GM19397 (cell line): ENCODE measurements around the gene RNF213.
"Not testable (repeated sequence)": the region's sequence is repeated elsewhere in the genome, so short reads cannot be mapped to it uniquely, and the experiment has no call there.

Experiments used
- ATAC-seq: cut with Tn5 transposase; IDR thresholded peaks from one replicate; pipeline ENCODE4 v1.9.1; 2021; ENCODE audit warnings: mild to moderate bottlenecking, moderate library complexity; ENCODE audit not compliant: unreplicated experiment

The RNF213 gene

DNA sequence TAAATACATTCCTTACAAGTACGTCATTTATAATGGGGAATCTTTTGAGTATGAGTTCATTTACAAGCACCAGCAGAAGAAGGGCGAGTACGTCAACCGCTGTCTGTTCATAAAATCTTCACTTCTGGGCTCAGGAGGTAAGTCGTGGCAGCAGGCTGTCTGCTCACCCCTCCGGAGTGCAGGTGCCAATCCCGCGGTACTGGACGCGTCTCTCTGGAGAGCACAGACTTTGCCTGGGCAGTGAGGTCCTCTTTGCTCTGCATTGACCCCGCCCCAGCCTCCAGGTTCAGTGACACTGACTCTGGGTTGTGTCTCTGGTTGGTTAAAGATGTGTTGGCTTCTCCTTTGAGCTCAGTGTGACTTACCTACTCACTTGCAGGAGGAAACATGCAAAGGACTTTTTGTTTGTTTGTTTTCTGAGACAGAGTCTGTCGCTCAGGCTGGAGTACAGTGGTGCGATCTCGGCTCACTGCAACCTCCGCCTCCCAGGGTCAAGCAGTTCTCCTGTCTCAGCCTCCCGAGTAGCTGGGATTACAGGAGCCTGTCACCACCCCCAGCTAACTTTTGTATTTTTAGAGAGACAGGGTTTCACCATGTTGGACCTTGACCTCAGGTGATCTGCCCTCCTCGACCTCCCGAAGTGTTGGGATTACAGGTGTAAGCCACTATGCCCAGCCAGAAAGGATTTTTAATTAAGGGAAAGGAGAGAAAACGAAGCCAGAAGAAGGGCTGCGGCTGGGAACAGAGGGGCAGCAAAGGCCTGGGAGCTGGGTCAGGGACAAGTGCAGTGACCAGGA is 31.2 kb downstream of the RNF213 start:
- ATAC-seq = no peak

- ATAC-seq = no peak
These were observed 31.9 kb downstream of the RNF213 start for GRCh38 chr17:80292521-80292971.

DNA sequence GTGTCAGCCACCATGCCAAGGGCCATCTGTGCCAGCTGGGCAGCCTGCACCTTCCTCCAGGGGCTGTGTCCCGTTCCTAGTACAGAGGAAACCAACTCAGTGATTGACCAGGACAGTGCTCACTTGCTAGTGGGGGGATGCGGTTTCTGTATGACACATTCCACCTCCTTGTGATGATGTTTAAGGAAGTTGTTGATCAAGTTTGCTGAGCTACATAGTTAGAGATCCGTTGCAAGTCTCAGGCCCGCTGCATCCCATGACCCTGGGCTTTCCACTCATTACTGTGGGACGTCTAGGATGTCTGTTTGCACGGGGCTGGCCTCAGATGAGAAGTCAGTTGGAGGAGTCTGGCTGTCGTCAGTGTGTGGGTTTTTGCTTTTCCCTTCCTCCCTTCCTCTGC is 33.6 kb downstream of the RNF213 start:
- no peak for ATAC-seq

- ATAC-seq = no peak
These were observed 34.0 kb downstream of the RNF213 start for GRCh38 chr17:80294653-80295052.

- ATAC-seq = no peak
These were observed 34.5 kb downstream of the RNF213 start for GRCh38 chr17:80295146-80295545.

- ATAC-seq = no peak
These were observed 34.9 kb downstream of the RNF213 start for GRCh38 chr17:80295559-80295958.

GRCh38 chr17:80296221-80296620 is 35.6 kb downstream of the RNF213 start:
- no peak for ATAC-seq

DNA sequence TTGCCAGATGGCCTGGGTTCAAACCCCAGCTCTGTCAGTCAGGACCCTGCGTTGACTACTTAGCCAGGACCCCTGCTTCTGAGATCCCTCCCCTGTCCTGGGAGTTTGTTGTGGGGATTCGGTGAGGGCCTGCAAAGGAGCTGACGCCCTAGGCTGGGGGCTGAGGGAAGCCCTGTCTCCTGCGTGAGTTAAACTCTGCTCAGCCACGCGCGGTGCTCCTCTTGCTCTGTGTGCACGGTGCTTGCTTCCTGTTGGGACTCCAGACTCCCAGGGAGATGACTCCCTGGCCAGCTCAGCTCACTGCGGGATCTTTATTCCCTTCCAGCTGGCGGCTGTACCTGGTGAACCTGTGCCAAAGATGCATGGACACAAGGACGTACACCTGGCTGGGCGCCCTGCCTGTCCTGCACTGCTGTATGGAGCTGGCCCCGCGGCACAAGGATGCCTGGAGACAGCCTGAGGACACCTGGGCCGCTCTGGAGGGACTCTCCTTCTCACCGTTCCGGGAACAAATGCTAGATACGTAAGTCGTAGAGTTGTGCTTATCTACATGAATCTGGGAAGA is 37.4 kb downstream of the RNF213 start:
- no peak for ATAC-seq

DNA sequence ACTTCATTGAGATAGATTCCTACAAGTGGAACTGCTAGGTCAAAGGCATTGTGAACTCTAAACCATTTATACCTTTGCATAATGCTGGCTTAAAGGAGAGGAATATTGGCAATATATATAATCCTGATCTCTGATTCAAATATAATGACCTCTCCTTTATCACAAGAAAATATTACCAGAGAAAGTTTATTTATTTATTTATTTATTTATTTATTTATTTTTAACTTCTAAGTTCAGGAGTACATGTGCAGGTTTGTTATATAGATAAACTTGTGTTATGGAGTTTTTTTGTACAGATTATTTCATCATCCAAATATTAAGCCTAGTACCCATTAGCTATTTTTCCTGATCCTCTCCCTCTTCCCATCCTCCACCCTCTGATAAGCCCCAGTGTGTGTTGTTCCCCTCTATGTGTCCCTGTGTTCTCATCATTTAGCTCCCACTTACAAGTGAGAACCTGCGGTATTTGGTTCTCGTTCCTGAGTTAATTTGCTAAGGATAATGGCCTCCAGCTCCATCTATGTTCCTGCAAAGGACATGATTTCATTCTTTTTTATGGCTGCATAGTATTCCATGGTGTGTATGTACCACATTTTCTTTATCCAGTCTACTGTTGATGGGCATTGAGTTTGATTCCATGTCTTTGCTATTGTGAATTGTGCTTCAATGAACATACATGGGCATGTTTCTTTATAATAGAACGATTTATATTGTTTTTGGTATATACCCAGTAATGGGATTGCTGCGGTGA is 38.9 kb downstream of the RNF213 start:
- not testable (repeated sequence) for ATAC-seq

DNA sequence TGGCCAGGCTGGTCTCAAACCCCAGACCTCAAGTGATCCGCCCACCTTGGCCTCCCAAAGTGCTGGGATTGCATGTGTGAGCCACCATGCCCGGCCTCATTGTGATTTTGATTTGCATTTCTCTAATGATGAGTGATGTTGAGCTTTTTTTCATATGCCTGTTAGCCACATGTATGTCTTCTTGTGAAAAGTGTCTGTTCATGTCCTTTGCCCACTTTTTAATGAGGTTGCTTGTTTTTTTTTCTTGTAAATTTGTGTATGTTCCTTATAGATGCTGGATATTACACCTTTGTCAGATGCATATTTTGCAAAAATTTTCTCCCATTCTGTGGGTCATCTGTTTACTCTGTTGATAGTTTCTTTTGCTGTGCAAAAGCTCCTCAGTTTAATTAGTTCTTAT is 40.1 kb downstream of the RNF213 start:
- not testable (repeated sequence) for ATAC-seq

- no peak for ATAC-seq
These were observed 43.2 kb downstream of the RNF213 start for GRCh38 chr17:80303824-80304223.

- no peak for ATAC-seq
These were observed 47.5 kb downstream of the RNF213 start for GRCh38 chr17:80307994-80308691.

- no peak for ATAC-seq
These were observed 48.3 kb downstream of the RNF213 start for GRCh38 chr17:80308692-80309517.

GRCh38 chr17:80311216-80311827 is 50.7 kb downstream of the RNF213 start:
- ATAC-seq = no peak

DNA sequence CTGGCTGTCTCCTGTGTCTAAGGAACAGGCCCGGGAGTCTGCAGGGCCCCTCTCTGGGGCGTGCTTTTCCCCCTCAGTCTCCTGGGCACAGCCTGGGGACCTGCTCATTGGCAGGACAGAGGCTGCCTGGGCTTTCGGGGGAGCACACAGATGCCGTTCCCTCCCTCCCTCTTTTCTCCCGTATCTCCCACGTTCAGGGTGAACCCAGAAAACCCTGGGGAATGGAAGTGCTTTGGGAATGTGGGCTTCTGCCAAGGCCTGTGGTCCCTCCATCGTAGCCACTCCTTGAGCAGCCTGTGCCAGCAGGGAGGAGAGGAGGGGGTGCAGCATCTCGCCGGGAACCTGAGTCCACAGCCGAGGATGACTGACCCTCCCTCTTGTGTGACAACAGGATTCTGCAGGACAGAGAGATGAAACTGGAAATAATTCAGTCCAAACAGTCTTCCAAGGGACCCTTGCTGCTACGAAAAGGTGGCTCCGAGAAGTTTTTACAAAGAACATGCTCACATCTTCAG is 52.0 kb downstream of the RNF213 start:
- no peak for ATAC-seq

DNA sequence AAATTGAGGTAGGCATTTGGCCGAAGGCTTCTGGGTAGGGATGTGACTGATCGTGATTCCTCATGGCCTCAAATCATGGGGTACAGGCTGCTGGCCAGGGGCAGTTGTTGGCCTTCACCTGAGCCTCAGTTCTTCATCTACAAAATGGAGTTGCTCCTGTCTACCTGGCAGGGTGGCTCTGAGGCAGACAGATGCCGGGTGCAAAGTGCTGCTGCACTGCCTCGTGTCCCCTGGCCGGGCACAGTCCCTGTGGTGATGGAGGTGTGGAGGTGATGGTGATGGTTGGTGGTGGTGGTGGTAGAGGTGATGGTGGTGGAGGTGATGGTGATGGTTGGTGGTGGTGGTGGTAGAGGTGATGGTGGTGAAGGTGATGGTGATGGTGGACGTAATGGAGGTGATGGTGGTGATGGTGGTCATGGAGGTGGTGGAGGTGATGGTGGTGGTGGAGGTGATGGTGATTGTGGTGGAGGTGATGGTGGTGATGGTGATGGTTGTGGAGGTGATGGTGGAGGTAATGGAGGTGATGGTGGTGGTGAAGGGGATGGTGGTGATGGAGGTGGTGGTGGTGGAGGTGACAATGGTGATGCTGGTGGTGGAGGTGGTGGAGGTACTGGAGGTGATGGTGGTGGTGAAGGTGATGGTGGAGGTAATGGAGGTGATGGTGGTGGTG is 52.6 kb downstream of the RNF213 start:
- ATAC-seq = no peak

DNA sequence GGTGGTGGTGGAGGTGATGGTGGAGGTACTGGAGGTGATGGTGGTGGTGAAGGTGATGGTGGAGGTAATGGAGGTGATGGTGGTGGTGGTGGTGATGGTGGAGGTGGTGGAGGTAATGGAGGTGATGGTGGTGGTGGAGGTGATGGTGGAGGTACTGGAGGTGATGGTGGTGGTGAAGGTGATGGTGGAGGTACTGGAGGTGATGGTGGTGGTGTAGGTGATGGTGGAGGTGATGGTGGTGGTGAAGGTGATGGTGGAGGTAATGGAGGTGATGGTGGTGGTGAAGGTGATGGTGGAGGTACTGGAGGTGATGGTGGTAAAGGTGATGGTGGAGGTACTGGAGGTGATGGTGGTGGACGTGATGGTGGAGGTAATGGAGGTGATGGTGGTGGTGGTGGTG is 53.3 kb downstream of the RNF213 start:
- ATAC-seq = not testable (repeated sequence)

GRCh38 chr17:80315517-80316182 is 55.0 kb downstream of the RNF213 start:
- no peak for ATAC-seq

GRCh38 chr17:80316431-80316830 is 55.8 kb downstream of the RNF213 start:
- no peak for ATAC-seq
